Small intestine (tissue), 16 donors: ENCODE measurements around the gene AIM2. TPM values are rescaled to one million over a fixed set of nuclear protein-coding genes. Genes with fewer than 3 reads are reported as not detected.
"Not testable (repeated sequence)": the region's sequence is repeated elsewhere in the genome, so short reads cannot be mapped to it uniquely, and the experiment has no call there.

Experiments
- DNase-seq, 2 donors: peaks; one replicate each; pipeline versions ENCODE4 v3.0.0 to v3.0.0-alpha.2; 2013
- FAIRE-seq: peaks from 2 replicates; lab custom pipeline; 2012; peaks lifted over from hg19 to GRCh38; lab: Jason Lieb, UNC
- H3K27ac ChIP-seq, 3 donors: one replicate each; pipeline ENCODE4 v1.5.1; 2013; ENCODE audit warnings: low read length in 2 of 3, mild to moderate bottlenecking in 2 of 3, control low read depth in 1 of 3, inconsistent platforms in 1 of 3, low read depth in 1 of 3, moderate library complexity in 1 of 3
- H3K27me3 ChIP-seq, 3 donors: one replicate each; pipeline ENCODE4 v1.6.1; 2013; ENCODE audit warnings: low read length in 3 of 3, inconsistent platforms in 1 of 3; ENCODE audit not compliant: control insufficient read depth in 3 of 3, insufficient read depth in 3 of 3
- H3K36me3 ChIP-seq, 3 donors: one replicate each; pipeline ENCODE4 v1.6.1; 2013; ENCODE audit warnings: low read length in 3 of 3, inconsistent platforms in 1 of 3, low read depth in 1 of 3, mild to moderate bottlenecking in 1 of 3, moderate library complexity in 1 of 3; ENCODE audit not compliant: control insufficient read depth in 3 of 3, insufficient read depth in 2 of 3
- H3K4me1 ChIP-seq, 3 donors: one replicate each; pipeline ENCODE4 v1.6.1; 2013; ENCODE audit warnings: low read length in 2 of 3, inconsistent platforms in 1 of 3, low read depth in 1 of 3, mild to moderate bottlenecking in 1 of 3, moderate library complexity in 1 of 3; ENCODE audit not compliant: control insufficient read depth in 3 of 3, insufficient read depth in 2 of 3
- H3K4me3 ChIP-seq, 3 donors: one replicate each; pipeline ENCODE4 v1.5.1; 2013; ENCODE audit warnings: low read length in 3 of 3, control low read depth in 1 of 3, inconsistent platforms in 1 of 3, low read depth in 1 of 3, mild to moderate bottlenecking in 1 of 3, moderate library complexity in 1 of 3
- H3K9me3 ChIP-seq, 2 donors: one replicate each; pipeline ENCODE4 v1.6.1; 2013; ENCODE audit warnings: low read depth in 1 of 2, low read length in 1 of 2; ENCODE audit not compliant: control insufficient read depth in 2 of 2, insufficient read depth in 1 of 2
- WGBS, 3 donors: extraction: QIAGEN DNeasy Blood & Tissue Kit; methylation state at CpG; one replicate each; pipeline ENCODE4 v1.1.7; 2013; 5-methylcytosine and 5-hydroxymethylcytosine counted together
- long read RNA-seq, 10 donors: transcript quantifications; one replicate each; lab custom pipeline, GENCODE V29; 2026
- polyA plus RNA-seq, 4 donors: library from polyadenylated mRNA; stranded (reverse) in 3 of 4; unstranded in 1 of 4; fragments of 200-250 nt in 3 of 4; fragments of 120-200 nt in 1 of 4; gene quantifications; one replicate each; pipeline versions ENCODE4 v1.2.1 to v1.2.3, GENCODE V29; 2013
- donor health status: healthy with polysubstance abuse.
- donor health status: control.
- donor health status: control.
- donor health status: Bipolar disorder and iron deficiency.
- donor health status: healthy.

The AIM2 gene, protein sequence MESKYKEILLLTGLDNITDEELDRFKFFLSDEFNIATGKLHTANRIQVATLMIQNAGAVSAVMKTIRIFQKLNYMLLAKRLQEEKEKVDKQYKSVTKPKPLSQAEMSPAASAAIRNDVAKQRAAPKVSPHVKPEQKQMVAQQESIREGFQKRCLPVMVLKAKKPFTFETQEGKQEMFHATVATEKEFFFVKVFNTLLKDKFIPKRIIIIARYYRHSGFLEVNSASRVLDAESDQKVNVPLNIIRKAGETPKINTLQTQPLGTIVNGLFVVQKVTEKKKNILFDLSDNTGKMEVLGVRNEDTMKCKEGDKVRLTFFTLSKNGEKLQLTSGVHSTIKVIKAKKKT
- polyA plus RNA-seq: 1 to 10 TPM in 3 of 4 donors, under 1 TPM in 1; 0.49 to 2.2 (median 1.1) TPM
- long read RNA-seq, donor 1: 0 reads
- long read RNA-seq, donor 2: 0 reads
- long read RNA-seq, donor 3: 0 reads
- long read RNA-seq, donor 4: 0 reads
- long read RNA-seq, donor 5: 0 reads
- long read RNA-seq, donor 6: 0 reads
- long read RNA-seq, donor 7: 0 reads
- long read RNA-seq, donor 8: 0 reads
- long read RNA-seq, donor 9: 0 reads
- long read RNA-seq, donor 10: 0 reads

DNA sequence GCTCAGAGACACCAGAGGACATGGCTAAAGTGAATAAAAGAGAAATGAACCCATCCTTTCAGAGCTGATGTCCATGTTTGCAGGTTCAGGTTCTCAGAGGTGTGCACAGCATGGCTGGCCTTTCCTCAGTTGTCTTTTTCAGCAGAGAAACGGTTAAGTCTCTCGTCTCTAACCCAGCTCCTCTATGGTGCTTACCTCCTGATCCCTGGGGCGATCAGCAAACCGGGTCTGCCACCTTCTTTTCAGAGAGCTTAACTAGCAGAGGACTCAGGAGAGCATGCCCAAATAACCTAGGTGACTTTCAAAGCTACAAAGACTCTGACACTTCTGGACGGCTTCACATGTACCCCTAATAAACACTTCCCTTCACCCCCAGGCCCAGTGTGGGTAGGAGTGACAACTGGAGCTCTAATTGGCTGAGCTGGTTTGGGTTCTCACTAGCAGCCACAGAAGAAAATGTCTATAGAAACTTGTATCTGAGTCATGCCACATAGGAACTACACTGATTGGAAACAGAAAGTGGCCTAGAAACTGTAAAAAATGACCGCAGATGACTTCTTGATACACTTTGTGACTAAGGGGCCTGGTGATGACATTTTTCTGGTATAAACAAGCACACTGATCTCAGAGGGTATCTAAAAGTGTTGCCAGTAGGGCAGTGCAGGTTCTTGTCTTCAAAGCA, at the start of gene AIM2:
AIM2 (minus strand) TSS at position 329 of the 682 bp plus-strand sequence. CDS start 3,267 bp downstream, outside the sequence.
- no peak within 1 kb of the TSS for H3K4me3 ChIP-seq
- 39 to 69% (median 61%) methylated on average over 6 of the region's 6 CpGs for WGBS, 3 donors
- peaks cover 0 to 3% (median 0%) of the 10 kb centered on the region in 3 donors for H3K27me3 ChIP-seq
- peak within 1 kb of the TSS in 2 of 3 donors; percentile 76 to 83 for H3K27ac ChIP-seq
- H3K36me3 ChIP-seq: no peaks in the 10 kb centered on the region
- H3K4me1 ChIP-seq: no peaks in the 10 kb centered on the region
- FAIRE-seq (no peak), DNase-seq (peak in 1 of 2 donors; percentile 61)
- H3K9me3 ChIP-seq: no peaks in the 10 kb centered on the region

DNA sequence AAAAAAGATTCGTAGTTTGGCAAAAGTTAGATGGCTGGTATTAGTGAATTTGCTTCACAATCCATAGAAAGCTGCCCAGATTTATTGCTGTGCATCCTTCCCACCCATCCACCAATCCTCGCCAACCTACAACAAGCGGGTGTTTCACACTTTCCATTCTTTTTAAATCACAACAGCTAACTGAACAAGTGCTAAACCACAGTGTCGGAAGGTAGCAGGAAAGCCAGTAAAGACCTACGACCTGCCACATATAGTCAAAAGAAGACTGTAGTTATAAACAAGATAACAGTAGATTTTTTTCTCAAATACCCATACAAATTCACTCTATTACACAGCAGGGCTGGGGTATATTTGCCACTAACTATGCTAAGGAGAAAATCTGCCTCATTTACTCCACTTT, 47.0 kb upstream of the AIM2 start:
- DNase-seq (no peak), FAIRE-seq (no peak)
- H3K36me3 ChIP-seq: no peaks in the 10 kb centered on the region
- no peak overlapping the region for H3K27ac ChIP-seq
- no peaks in the 10 kb centered on the region for H3K9me3 ChIP-seq
- no peaks in the 10 kb centered on the region for H3K4me1 ChIP-seq
- H3K4me3 ChIP-seq: no peak overlapping the region
- WGBS, 3 donors: 76 to 79% (median 76%) methylated on average over 5 of the region's 5 CpGs
- H3K27me3 ChIP-seq: peaks cover 0 to 4% (median 0%) of the 10 kb centered on the region in 3 donors

DNA sequence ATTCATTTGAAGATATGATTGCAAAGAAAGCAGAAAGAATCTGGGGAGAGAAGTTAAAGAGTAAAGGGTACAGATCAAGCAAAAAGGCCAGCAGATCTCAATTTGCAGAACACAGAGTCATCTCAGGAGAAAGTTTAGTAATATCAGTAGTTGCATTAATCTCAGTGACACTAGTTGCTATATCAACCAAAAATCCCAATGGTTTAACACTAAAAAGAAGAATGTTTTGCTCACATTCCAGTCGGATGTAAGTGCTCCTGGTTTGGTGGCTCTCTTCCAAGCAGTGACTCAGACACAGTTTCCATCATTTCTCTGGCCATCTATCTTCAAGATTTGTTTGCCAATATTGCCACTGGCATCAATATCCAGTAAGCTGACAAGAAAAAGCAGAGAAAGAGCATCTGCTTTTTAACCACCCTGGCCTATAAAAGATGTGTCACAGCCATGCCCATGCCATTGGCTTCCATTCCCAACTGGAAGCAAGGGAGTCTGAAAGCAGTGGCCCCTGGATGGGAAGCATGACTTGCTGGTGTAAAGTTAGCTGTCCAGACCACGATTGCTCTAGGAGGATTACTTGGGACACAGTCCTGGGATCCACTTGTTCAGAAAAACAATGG, 45.5 kb upstream of the AIM2 start:
- no peak overlapping the region for H3K27ac ChIP-seq
- peaks cover 0 to 4% (median 0%) of the 10 kb centered on the region in 3 donors for H3K27me3 ChIP-seq
- no peaks in the 10 kb centered on the region for H3K36me3 ChIP-seq
- DNase-seq (no peak), FAIRE-seq (no peak)
- H3K9me3 ChIP-seq: no peaks in the 10 kb centered on the region
- WGBS, 3 donors: 38 to 50% (median 48%) methylated on average over 2 of the region's 2 CpGs
- no peaks in the 10 kb centered on the region for H3K4me1 ChIP-seq
- H3K4me3 ChIP-seq: no peak overlapping the region

DNA sequence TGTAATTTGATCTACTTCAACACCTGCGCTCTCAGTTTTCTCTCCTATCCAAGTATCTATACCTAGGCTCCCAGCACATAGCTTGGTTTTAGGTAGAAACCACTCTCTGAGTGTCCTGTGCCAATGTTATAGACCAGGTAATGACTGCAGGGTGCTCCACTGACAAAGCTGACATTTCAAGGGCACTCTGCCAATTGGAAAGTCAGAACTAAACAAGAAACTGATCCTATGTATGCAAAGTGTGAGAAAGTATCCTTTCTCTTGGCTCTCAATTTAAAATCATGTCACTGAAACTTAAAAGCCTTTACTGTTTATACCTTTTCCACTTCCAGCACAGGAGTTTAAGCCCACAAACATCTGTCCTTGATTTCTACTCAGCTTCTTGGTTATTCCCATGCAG, 45.0 kb upstream of the AIM2 start:
- DNase-seq (no peak), FAIRE-seq (no peak)
- no peak overlapping the region for H3K4me3 ChIP-seq
- WGBS, 3 donors: 74 to 88% (median 77%) methylated on average over 1 of the region's 1 CpG
- peaks cover 0 to 4% (median 0%) of the 10 kb centered on the region in 3 donors for H3K27me3 ChIP-seq
- H3K4me1 ChIP-seq: no peaks in the 10 kb centered on the region
- H3K36me3 ChIP-seq: no peaks in the 10 kb centered on the region
- H3K9me3 ChIP-seq: no peaks in the 10 kb centered on the region
- no peak overlapping the region for H3K27ac ChIP-seq

DNA sequence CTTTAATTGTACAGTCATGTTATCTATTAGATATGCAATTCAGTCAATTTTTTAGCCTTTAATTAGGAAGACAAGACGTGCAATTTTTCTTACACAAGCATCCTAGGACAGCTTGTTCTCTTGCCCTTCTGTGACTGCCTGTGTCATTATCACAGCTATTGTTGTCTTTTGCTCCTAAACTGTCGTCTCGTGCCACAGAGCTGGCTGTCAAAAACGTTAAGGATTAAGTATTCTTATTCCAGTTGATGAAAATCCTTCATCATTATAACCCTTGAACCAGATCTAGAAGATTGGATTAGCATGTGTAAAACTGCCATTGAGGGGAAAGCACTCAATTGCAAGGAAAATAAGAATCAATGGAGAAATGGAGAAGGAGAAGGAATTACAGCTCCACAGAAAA, 43.8 kb upstream of the AIM2 start:
- Histone ChIP-seq H3K27ac (no peak overlapping the region), H3K9me3 (no peaks in the 10 kb centered on the region), H3K4me3 (no peak overlapping the region), H3K4me1 (no peaks in the 10 kb centered on the region), H3K36me3 (no peaks in the 10 kb centered on the region), H3K27me3 (peaks cover 0 to 4% (median 0%) of the 10 kb centered on the region in 3 donors)
- FAIRE-seq: no peak
- DNase-seq: no peak
- WGBS, 3 donors: 53 to 79% (median 67%) methylated on average over 4 of the region's 4 CpGs

DNA sequence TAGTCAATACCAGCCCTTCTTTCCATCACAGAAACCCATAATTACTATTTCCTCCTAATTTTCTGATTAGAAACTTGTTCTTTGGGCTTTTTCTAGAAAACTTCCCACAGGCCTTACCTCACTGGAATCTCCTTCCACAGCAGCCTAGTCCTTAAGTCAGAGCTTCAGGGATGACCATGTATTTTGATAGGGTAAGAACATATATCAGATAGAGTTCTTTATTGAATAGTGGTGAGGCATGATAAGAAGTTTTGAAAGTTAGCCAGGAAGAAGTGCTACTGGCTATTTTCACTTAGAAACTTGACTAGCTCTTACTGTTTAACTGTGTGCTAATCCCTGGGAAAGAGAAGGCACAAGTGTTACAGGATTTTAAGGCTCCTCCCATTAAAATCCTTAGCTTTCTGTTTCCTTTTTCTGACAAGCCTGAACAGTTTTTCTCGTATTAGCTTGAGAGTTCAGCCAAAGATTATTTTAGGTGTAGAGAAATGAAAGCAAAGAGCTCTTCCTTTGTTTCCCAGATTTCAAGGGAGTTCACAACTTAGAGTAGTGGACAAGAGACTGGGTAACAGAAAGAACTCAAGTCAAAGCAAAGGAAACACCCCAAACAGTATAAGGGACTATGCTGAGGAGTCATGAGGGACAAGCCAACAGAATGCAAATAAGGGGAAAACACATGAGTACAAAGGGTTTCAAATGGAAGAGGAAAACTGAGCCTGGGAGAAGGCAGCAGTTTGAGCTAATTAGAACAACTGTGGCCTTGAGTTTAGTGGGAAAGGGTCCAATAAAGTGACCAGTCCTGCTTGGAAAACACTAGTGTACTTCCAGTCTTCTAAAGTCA, 37.2 kb upstream of the AIM2 start:
- no peaks in the 10 kb centered on the region for H3K4me1 ChIP-seq
- FAIRE-seq (no peak), DNase-seq (no peak)
- no peak overlapping the region for H3K4me3 ChIP-seq
- H3K36me3 ChIP-seq: no peaks in the 10 kb centered on the region
- H3K9me3 ChIP-seq: no peaks in the 10 kb centered on the region
- H3K27me3 ChIP-seq: no peaks in the 10 kb centered on the region
- WGBS, 3 donors: 6 to 18% (median 16%) methylated on average over 1 of the region's 1 CpG
- H3K27ac ChIP-seq: no peak overlapping the region

DNA sequence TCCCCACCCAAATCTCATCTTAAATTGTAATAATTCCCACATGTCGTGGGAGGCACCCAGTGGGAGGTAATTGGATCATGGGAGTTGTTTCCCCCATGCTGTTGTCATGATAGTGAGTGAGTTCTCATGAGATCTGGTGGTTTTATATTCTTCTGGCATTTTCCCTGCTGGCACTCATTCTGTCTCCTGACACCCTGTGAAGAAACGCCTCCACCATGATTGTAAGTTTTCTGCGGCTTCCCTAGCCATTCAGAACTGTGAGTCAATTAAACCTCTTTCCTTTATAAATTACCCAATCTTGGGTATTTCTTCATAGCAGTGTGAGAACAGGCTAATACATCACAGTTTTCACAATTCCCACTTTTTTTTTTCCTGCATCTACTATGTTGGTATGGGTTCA, 26.5 kb upstream of the AIM2 start:
- not testable (repeated sequence) for H3K27me3 ChIP-seq, H3K36me3 ChIP-seq, H3K27ac ChIP-seq, H3K4me1 ChIP-seq, H3K4me3 ChIP-seq, H3K9me3 ChIP-seq, DNase-seq, FAIRE-seq
- WGBS, 3 donors: 76 to 85% (median 82%) methylated on average over 3 of the region's 3 CpGs
